ENCODE measurements around the gene TRAF3IP1. TPM values are rescaled to one million over a fixed set of nuclear protein-coding genes. Genes with fewer than 3 reads are reported as not detected.

The TRAF3IP1 gene
- total and polyA plus RNA-seq, 12 donors = 5.5 to 18.5 (median 12.4) TPM

GRCh38 chr2:238278626-238279323 is 41.5 kb upstream of the TRAF3IP1 start:
- H3K36me3 ChIP-seq (replicated peaks in 1 of 2) = peaks cover 0 to 10% of the 10 kb centered on the region in 2 donors
- no peak overlapping the region for H3K4me3 ChIP-seq
- intact Hi-C loops (cut with DNase I) = no loop called here
- no peaks in the 10 kb centered on the region for H3K9me3 ChIP-seq (replicated peaks in 1 of 3)
- H3K4me1 ChIP-seq (replicated peaks in 1 of 2) = no peaks in the 10 kb centered on the region
- TF ChIP-seq, protein P1, sequence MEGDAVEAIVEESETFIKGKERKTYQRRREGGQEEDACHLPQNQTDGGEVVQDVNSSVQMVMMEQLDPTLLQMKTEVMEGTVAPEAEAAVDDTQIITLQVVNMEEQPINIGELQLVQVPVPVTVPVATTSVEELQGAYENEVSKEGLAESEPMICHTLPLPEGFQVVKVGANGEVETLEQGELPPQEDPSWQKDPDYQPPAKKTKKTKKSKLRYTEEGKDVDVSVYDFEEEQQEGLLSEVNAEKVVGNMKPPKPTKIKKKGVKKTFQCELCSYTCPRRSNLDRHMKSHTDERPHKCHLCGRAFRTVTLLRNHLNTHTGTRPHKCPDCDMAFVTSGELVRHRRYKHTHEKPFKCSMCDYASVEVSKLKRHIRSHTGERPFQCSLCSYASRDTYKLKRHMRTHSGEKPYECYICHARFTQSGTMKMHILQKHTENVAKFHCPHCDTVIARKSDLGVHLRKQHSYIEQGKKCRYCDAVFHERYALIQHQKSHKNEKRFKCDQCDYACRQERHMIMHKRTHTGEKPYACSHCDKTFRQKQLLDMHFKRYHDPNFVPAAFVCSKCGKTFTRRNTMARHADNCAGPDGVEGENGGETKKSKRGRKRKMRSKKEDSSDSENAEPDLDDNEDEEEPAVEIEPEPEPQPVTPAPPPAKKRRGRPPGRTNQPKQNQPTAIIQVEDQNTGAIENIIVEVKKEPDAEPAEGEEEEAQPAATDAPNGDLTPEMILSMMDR (IDR thresholded peaks at IDR 0.05) = no peak
- no peak for TF ChIP-seq POLR2A (IDR thresholded peaks at IDR 0.05)
- WGBS, 4 donors = 79 to 93% (median 84%) methylated on average over 6 to 9 of the region's 9 CpGs
- DNase-seq = no peak
- H3K27me3 ChIP-seq = no peaks in the 10 kb centered on the region
- no peak overlapping the region for H3K27ac ChIP-seq

DNA sequence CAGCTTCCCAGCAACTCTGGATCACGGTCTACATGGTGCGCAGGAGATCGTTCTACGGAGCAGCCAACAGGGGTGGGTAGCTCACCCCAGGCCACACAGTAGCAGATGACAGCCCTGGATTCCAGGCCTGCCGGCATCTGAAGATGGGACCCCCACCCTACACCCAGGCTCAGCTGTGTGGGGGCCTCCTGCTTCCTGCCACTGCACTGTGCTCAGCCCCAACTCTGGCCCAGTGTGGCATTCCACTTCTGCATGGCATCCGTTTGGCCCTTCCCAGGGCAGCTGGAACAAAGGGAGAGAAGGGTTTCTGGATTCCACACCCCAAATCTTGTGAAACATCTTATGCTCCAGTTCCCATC is 41.0 kb upstream of the TRAF3IP1 start:
- no peaks in the 10 kb centered on the region for H3K27me3 ChIP-seq
- no peak overlapping the region for H3K27ac ChIP-seq
- intact Hi-C loops (cut with DNase I) = no loop called here
- peaks cover 0 to 10% of the 10 kb centered on the region in 2 donors for H3K36me3 ChIP-seq (replicated peaks in 1 of 2)
- no peak overlapping the region for H3K4me3 ChIP-seq
- WGBS, 4 donors = 87 to 97% (median 89%) methylated on average over 1 to 6 of the region's 6 CpGs
- no peaks in the 10 kb centered on the region for H3K9me3 ChIP-seq (replicated peaks in 1 of 3)
- no peak for DNase-seq
- H3K4me1 ChIP-seq (replicated peaks in 1 of 2) = no peaks in the 10 kb centered on the region
- TF ChIP-seq, protein P1 (IDR thresholded peaks at IDR 0.05) = no peak
- TF ChIP-seq POLR2A (IDR thresholded peaks at IDR 0.05) = no peak

DNA sequence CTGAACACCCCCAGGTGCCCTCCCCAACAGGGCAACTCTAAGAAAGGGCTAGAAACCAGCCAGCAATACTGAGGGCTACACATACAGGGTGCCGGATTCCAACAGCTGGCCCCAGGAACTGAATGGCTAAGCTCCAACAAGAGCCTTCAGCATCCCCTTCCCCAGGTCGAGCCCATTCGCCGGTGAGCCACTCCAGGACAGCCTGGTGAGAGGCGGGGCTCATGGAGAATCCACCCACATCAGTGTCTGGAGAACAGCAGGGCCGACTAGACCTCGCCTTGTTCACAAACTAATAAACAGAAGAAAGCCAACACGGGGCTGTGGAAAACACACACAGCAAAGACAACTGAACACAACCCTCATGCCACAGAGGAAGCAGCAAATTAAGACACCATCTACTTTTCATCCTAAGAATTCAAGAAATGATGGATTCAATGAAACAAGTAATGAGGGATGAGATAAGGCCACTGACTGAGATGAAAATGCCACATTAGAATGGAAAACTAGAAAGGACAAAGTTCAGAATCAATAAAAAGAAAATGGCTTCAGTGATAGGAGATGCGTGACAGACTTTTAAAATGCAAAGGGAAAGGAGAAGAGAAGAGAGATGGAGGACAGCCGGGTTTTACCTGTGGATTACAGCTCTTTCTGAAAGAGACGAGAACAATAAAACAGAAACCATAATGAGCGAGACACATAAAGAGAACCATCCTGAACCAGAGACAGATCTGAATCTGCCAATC is 40.1 kb upstream of the TRAF3IP1 start:
- Histone ChIP-seq H3K4me3 (no peak overlapping the region), H3K27me3 (no peaks in the 10 kb centered on the region), H3K27ac (no peak overlapping the region), H3K9me3 (replicated peaks in 1 of 3) (no peaks in the 10 kb centered on the region), H3K36me3 (replicated peaks in 1 of 2) (peaks cover 0 to 8% of the 10 kb centered on the region in 2 donors), H3K4me1 (replicated peaks in 1 of 2) (peaks cover 0 to 1% of the 10 kb centered on the region in 2 donors)
- intact Hi-C loops (cut with DNase I) = no loop called here
- no peak for DNase-seq
- TF ChIP-seq, protein P1 (IDR thresholded peaks at IDR 0.05) = no peak
- TF ChIP-seq POLR2A (IDR thresholded peaks at IDR 0.05) = no peak
- WGBS, 4 donors = 93 to 99% (median 95%) methylated on average over 11 to 12 of the region's 12 CpGs

GRCh38 chr2:238281826-238282480 is 38.4 kb upstream of the TRAF3IP1 start:
- no peak overlapping the region for H3K4me3 ChIP-seq
- no peaks in the 10 kb centered on the region for H3K27me3 ChIP-seq
- no peak for DNase-seq
- H3K4me1 ChIP-seq (replicated peaks in 1 of 2) = peaks cover 11 to 18% of the 10 kb centered on the region in 2 donors
- TF ChIP-seq POLR2A (IDR thresholded peaks at IDR 0.05) = no peak
- TF ChIP-seq, protein P1 (IDR thresholded peaks at IDR 0.05) = no peak
- no peaks in the 10 kb centered on the region for H3K9me3 ChIP-seq (replicated peaks in 1 of 3)
- 88 to 94% (median 93%) methylated on average over 9 to 13 of the region's 13 CpGs for WGBS, 4 donors
- no peak overlapping the region for H3K27ac ChIP-seq
- peaks cover 0 to under 1% of the 10 kb centered on the region in 2 donors for H3K36me3 ChIP-seq (replicated peaks in 1 of 2)
- intact Hi-C loops (cut with DNase I) = no loop called here
